ENCODE data around the gene PPFIBP1. TPM values are rescaled to one million over a fixed set of nuclear protein-coding genes. Genes with fewer than 3 reads are reported as not detected.

Gene PPFIBP1
- polyA plus RNA-seq, 1 of the 3 experiments (the other 2 are of a cell fraction): 55.0 TPM

- Histone ChIP-seq H2AFZ (ENCODE audit: low read depth) (no peak overlapping the region), H3K27ac (ENCODE audit: low read depth in 2 of 2, low read length in 1 of 2) (no peak overlapping the region), H3K4me2 (no peak overlapping the region), H3K9ac (no peak overlapping the region), H3K79me2 (ENCODE audit: insufficient read depth) (no peaks in the 10 kb centered on the region), H3F3A (replicated peaks; ENCODE audit: insufficient read depth) (peaks cover 27% of the 10 kb centered on the region), H3K36me3 (replicated peaks in 1 of 2; ENCODE audit: control insufficient read depth in 1 of 2, insufficient read depth in 2 of 2, low read length in 1 of 2) (peaks cover 93 to 96% of the 10 kb centered on the region in 2 experiments), H3K4me1 (ENCODE audit: control insufficient read depth in 1 of 2, insufficient read depth in 2 of 2, low read depth in 1 of 2, low read length in 1 of 2) (no peaks in the 10 kb centered on the region), H4K20me1 (ENCODE audit: insufficient read depth) (no peaks in the 10 kb centered on the region), H3K9me2 (no peaks in the 10 kb centered on the region), H3K4me3 (ENCODE audit: low read depth in 2 of 2, low read length in 1 of 2) (no peak overlapping the region), H3K27me3 (ENCODE audit: insufficient read depth) (no peaks in the 10 kb centered on the region), H3K9me3 (no peaks in the 10 kb centered on the region)
- TF ChIP-seq CHD2 (IDR thresholded peaks at IDR 0.05; ENCODE audit: low read length, partially characterized antibody) (no peak), YY1 (IDR thresholded peaks at IDR 0.05; ENCODE audit: low read depth) (no peak), NRF1 (IDR thresholded peaks at IDR 0.05; ENCODE audit: low read depth, low read length) (no peak), GABPA (IDR thresholded peaks at IDR 0.05; ENCODE audit: low read depth) (no peak), RAD21 (IDR thresholded peaks at IDR 0.05; ENCODE audit: low read length) (no peak), NFIC (IDR thresholded peaks at IDR 0.05; ENCODE audit: borderline replicate concordance) (no peak)
- no peak for DNase-seq
- ChIA-PET CTCF (interaction anchor here (0.8 to 1.8 kb wide), 3 partner anchors 14 to 16 kb away, joined by 3 to 5 read pairs (median 4); no protein-coding TSS in a partner anchor), POLR2A (no interaction called here)
- 95% methylated on average over 13 of the region's 13 CpGs for WGBS (ENCODE audit: low lambda C conversion rate)
Measured at GRCh38 chr12:27689558-27690180, 165.7 kb downstream of the PPFIBP1 start.

GRCh38 chr12:27693403-27693802, 169.4 kb downstream of the PPFIBP1 start:
- H3K79me2 ChIP-seq (ENCODE audit: insufficient read depth): no peaks in the 10 kb centered on the region
- WGBS (ENCODE audit: low lambda C conversion rate): 97% methylated on average over 2 of the region's 2 CpGs
- ChIA-PET POLR2A (no interaction called here), CTCF (no interaction called here)
- peaks cover 69 to 94% of the 10 kb centered on the region in 2 experiments for H3K36me3 ChIP-seq (replicated peaks in 1 of 2; ENCODE audit: control insufficient read depth in 1 of 2, insufficient read depth in 2 of 2, low read length in 1 of 2)
- H3K9me2 ChIP-seq: 0 out of 2 replicates have a peak, but pooled peaks cover 2% of the 10 kb centered on the region
- no peaks in the 10 kb centered on the region for H4K20me1 ChIP-seq (ENCODE audit: insufficient read depth)
- no peaks in the 10 kb centered on the region for H3K9me3 ChIP-seq
- no peak for DNase-seq
- H3K27me3 ChIP-seq (ENCODE audit: insufficient read depth): no peaks in the 10 kb centered on the region
- H3K9ac ChIP-seq: no peak overlapping the region
- H3K27ac ChIP-seq (ENCODE audit: low read depth in 2 of 2, low read length in 1 of 2): no peak overlapping the region
- H3K4me2 ChIP-seq: no peak overlapping the region
- H3K4me3 ChIP-seq (ENCODE audit: low read depth in 2 of 2, low read length in 1 of 2): no peak overlapping the region
- no peak for TF ChIP-seq USF1 (IDR thresholded peaks at IDR 0.05; ENCODE audit: borderline replicate concordance, low read depth)
- TF ChIP-seq RCOR1 (IDR thresholded peaks at IDR 0.05; ENCODE audit: low read length): no peak
- no peak for TF ChIP-seq IRF3 (IDR thresholded peaks at IDR 0.05; ENCODE audit: low read depth, low read length)
- TF ChIP-seq POLR2AphosphoS5 (IDR thresholded peaks at IDR 0.05; ENCODE audit: low read depth, low read length): no peak
- no peak for TF ChIP-seq RAD21 (IDR thresholded peaks at IDR 0.05; ENCODE audit: low read length)
- no peak for TF ChIP-seq RFX5 (IDR thresholded peaks at IDR 0.05; ENCODE audit: low read length)
- TF ChIP-seq ZBTB33 (IDR thresholded peaks at IDR 0.05; ENCODE audit: borderline replicate concordance, low read depth): no peak
- no peak for TF ChIP-seq YY1 (IDR thresholded peaks at IDR 0.05; ENCODE audit: low read depth)
- TF ChIP-seq CTCF (IDR thresholded peaks at IDR 0.05): no peak
- TF ChIP-seq MAX (IDR thresholded peaks at IDR 0.05; ENCODE audit: low read depth): no peak
- TF ChIP-seq FOXM1 (IDR thresholded peaks at IDR 0.05; ENCODE audit: low read depth): no peak
- no peak for TF ChIP-seq FOSL2 (IDR thresholded peaks at IDR 0.05; ENCODE audit: borderline replicate concordance, low read depth)
- TF ChIP-seq NRF1 (IDR thresholded peaks at IDR 0.05; ENCODE audit: low read depth, low read length): no peak
- TF ChIP-seq CHD2 (IDR thresholded peaks at IDR 0.05; ENCODE audit: low read length, partially characterized antibody): no peak
- TF ChIP-seq SIN3A (IDR thresholded peaks at IDR 0.05; ENCODE audit: borderline replicate concordance, low read depth, low read length): no peak
- no peak for TF ChIP-seq MEF2A (IDR thresholded peaks at IDR 0.05; ENCODE audit: borderline replicate concordance, low read depth)
- no peak for TF ChIP-seq RXRA (IDR thresholded peaks at IDR 0.05; ENCODE audit: borderline replicate concordance, low read depth)
- no peak for TF ChIP-seq SMC3 (IDR thresholded peaks at IDR 0.05; ENCODE audit: low read depth, low read length)
- H2AFZ ChIP-seq (ENCODE audit: low read depth): no peak overlapping the region
- H3K4me1 ChIP-seq (ENCODE audit: control insufficient read depth in 1 of 2, insufficient read depth in 2 of 2, low read depth in 1 of 2, low read length in 1 of 2): peaks cover 0 to 6% of the 10 kb centered on the region in 2 experiments; a peak in 1 of 4 replicates
- peaks cover 33% of the 10 kb centered on the region for H3F3A ChIP-seq (replicated peaks; ENCODE audit: insufficient read depth)

Data from SK-N-SH (cell line).